Measurements from ENCODE around the gene OR6N2.

Gene OR6N2

DNA sequence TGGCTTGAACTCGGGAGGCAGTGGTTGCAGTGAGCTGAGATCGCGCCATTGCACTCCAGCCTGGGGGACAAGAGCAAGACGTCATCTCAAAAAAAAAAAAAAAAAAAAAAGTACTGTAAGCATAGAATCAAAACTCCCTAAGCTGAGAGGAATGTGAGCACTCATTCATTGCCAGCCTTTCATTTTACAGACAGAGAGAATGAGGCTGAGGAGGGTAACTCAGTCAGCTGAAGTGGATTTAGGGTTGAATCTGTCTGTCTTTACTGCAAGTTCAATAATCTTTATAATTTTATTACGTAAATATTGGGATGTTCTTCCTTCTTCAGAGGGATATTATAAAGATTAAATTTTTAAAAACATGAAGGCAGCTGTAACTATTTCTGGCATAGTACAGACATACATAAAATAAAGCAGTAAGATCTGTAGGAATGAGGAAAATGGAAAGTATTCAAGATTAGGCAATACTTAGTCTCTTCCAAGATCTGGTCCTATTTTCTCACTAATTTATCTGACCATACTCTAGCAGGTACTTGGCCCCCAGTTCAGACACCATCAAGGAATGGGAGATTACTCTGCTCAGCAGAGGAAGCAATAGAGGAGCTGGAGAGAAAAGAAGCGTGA, 26.0 kb upstream of the OR6N2 start:
- Histone ChIP-seq H3K27ac (ENCODE audit: low read length) (no peak overlapping the region), H3K4me3 (ENCODE audit: low read length) (no peak overlapping the region), H3K4me1 (ENCODE audit: insufficient read depth, low read length) (no peaks in the 10 kb centered on the region), H3K9ac (ENCODE audit: low read depth, low read length) (no peak overlapping the region), H3K27me3 (ENCODE audit: insufficient read depth, low read length) (no peaks in the 10 kb centered on the region), H3K9me3 (ENCODE audit: insufficient read depth, low read depth, low read length) (no peaks in the 10 kb centered on the region), H3K36me3 (ENCODE audit: insufficient read depth, low read depth, low read length) (no peaks in the 10 kb centered on the region)

- no peak overlapping the region for H3K27ac ChIP-seq (ENCODE audit: low read length)
- no peaks in the 10 kb centered on the region for H3K36me3 ChIP-seq (ENCODE audit: insufficient read depth, low read depth, low read length)
- no peak overlapping the region for H3K4me3 ChIP-seq (ENCODE audit: low read length)
- no peaks in the 10 kb centered on the region for H3K4me1 ChIP-seq (ENCODE audit: insufficient read depth, low read length)
- no peaks in the 10 kb centered on the region for H3K27me3 ChIP-seq (ENCODE audit: insufficient read depth, low read length)
- H3K9me3 ChIP-seq (ENCODE audit: insufficient read depth, low read depth, low read length), result no peaks in the 10 kb centered on the region
- H3K9ac ChIP-seq (ENCODE audit: low read depth, low read length), result no peak overlapping the region
Observed at GRCh38 chr1:158803678-158804077, 22.7 kb upstream of the OR6N2 start.

- Histone ChIP-seq H3K27me3 (ENCODE audit: insufficient read depth, low read length) (no peaks in the 10 kb centered on the region), H3K4me3 (ENCODE audit: low read length) (no peak overlapping the region), H3K9ac (ENCODE audit: low read depth, low read length) (no peak overlapping the region), H3K36me3 (ENCODE audit: insufficient read depth, low read depth, low read length) (no peaks in the 10 kb centered on the region), H3K9me3 (ENCODE audit: insufficient read depth, low read depth, low read length) (no peaks in the 10 kb centered on the region), H3K27ac (ENCODE audit: low read length) (no peak overlapping the region), H3K4me1 (ENCODE audit: insufficient read depth, low read length) (no peaks in the 10 kb centered on the region; the same call in 1 of the 2 replicates)
Observed at GRCh38 chr1:158801396-158801795, 20.4 kb upstream of the OR6N2 start.

- Histone ChIP-seq H3K36me3 (ENCODE audit: insufficient read depth, low read depth, low read length) (no peaks in the 10 kb centered on the region), H3K4me3 (ENCODE audit: low read length) (no peak overlapping the region), H3K9me3 (ENCODE audit: insufficient read depth, low read depth, low read length) (no peaks in the 10 kb centered on the region), H3K4me1 (ENCODE audit: insufficient read depth, low read length) (no peaks in the 10 kb centered on the region; the same call in 1 of the 2 replicates), H3K9ac (ENCODE audit: low read depth, low read length) (no peak overlapping the region), H3K27me3 (ENCODE audit: insufficient read depth, low read length) (no peaks in the 10 kb centered on the region), H3K27ac (ENCODE audit: low read length) (no peak overlapping the region)
Observed at GRCh38 chr1:158800526-158800925, 19.5 kb upstream of the OR6N2 start.

GRCh38 chr1:158799689-158800088, 18.7 kb upstream of the OR6N2 start:
- Histone ChIP-seq H3K36me3 (ENCODE audit: insufficient read depth, low read depth, low read length) (no peaks in the 10 kb centered on the region), H3K9me3 (ENCODE audit: insufficient read depth, low read depth, low read length) (no peaks in the 10 kb centered on the region), H3K27me3 (ENCODE audit: insufficient read depth, low read length) (no peaks in the 10 kb centered on the region), H3K4me3 (ENCODE audit: low read length) (no peak overlapping the region), H3K9ac (ENCODE audit: low read depth, low read length) (no peak overlapping the region), H3K4me1 (ENCODE audit: insufficient read depth, low read length) (no peaks in the 10 kb centered on the region; the same call in 1 of the 2 replicates), H3K27ac (ENCODE audit: low read length) (no peak overlapping the region)

GRCh38 chr1:158798531-158798930, 17.5 kb upstream of the OR6N2 start:
- Histone ChIP-seq H3K27ac (ENCODE audit: low read length) (no peak overlapping the region), H3K9ac (ENCODE audit: low read depth, low read length) (no peak overlapping the region), H3K4me3 (ENCODE audit: low read length) (no peak overlapping the region), H3K36me3 (ENCODE audit: insufficient read depth, low read depth, low read length) (no peaks in the 10 kb centered on the region), H3K9me3 (ENCODE audit: insufficient read depth, low read depth, low read length) (no peaks in the 10 kb centered on the region), H3K4me1 (ENCODE audit: insufficient read depth, low read length) (no peaks in the 10 kb centered on the region; the same call in 1 of the 2 replicates), H3K27me3 (ENCODE audit: insufficient read depth, low read length) (no peaks in the 10 kb centered on the region)

DNA sequence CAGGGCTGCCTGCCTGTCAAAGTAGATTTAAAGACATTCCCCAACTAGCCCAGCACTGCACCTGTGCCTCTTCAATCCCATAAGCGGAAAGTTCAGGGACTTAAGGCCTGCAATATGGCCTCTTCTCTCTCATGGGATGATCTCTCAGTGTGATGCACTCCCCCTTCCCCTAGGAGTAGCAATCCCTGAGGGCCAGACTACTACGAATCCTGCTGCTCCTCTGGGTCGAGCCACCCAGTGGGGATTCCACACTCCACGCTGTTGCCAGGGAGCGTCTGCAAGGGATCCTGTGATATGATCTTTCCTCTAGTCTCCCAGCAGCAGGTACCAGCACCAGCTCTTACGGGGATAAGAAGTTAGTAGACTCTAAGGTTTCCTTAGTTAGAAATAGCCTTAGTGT, 13.2 kb upstream of the OR6N2 start:
- H3K4me1 ChIP-seq (ENCODE audit: insufficient read depth, low read length), result no peaks in the 10 kb centered on the region; the same call in 1 of the 2 replicates
- no peak overlapping the region for H3K27ac ChIP-seq (ENCODE audit: low read length)
- H3K36me3 ChIP-seq (ENCODE audit: insufficient read depth, low read depth, low read length), result no peaks in the 10 kb centered on the region
- no peak overlapping the region for H3K9ac ChIP-seq (ENCODE audit: low read depth, low read length)
- no peak overlapping the region for H3K4me3 ChIP-seq (ENCODE audit: low read length)
- H3K27me3 ChIP-seq (ENCODE audit: insufficient read depth, low read length), result no peaks in the 10 kb centered on the region
- no peaks in the 10 kb centered on the region for H3K9me3 ChIP-seq (ENCODE audit: insufficient read depth, low read depth, low read length)

DNA sequence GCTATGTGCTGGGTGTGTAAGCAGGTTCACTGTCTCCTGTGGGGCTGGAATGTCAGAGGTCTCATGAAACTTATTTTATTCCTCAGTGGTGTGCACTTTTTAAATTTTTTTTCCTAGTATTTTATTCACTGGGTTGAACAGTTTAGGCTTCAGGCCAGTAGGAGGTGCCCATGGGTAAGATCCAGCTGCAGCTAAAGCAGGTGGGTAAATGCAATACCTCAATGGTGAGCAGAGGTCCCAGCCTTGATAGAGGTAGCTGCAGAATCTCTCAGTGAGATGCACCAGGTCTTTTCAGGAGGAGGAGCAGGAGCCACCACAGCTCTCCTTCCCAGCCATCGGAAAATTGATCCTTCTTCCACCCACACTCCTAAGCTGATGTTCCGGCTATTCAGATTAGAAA, 12.6 kb upstream of the OR6N2 start:
- H3K27ac ChIP-seq (ENCODE audit: low read length), result no peak overlapping the region
- H3K27me3 ChIP-seq (ENCODE audit: insufficient read depth, low read length), result no peaks in the 10 kb centered on the region
- no peak overlapping the region for H3K9ac ChIP-seq (ENCODE audit: low read depth, low read length)
- no peaks in the 10 kb centered on the region; the same call in 1 of the 2 replicates for H3K4me1 ChIP-seq (ENCODE audit: insufficient read depth, low read length)
- H3K9me3 ChIP-seq (ENCODE audit: insufficient read depth, low read depth, low read length), result no peaks in the 10 kb centered on the region
- no peaks in the 10 kb centered on the region for H3K36me3 ChIP-seq (ENCODE audit: insufficient read depth, low read depth, low read length)
- no peak overlapping the region for H3K4me3 ChIP-seq (ENCODE audit: low read length)

GRCh38 chr1:158771950-158772866, 8.8 kb downstream of the OR6N2 start, which contains the start of gene OR6N1:
TSS of gene OR6N1 (minus strand) at chr1:158772195. CDS start at chr1:158766682, 5,513 bp downstream.
- no peaks in the 10 kb centered on the region for H3K9me3 ChIP-seq (ENCODE audit: insufficient read depth, low read depth, low read length)
- no peaks in the 10 kb centered on the region for H3K27me3 ChIP-seq (ENCODE audit: insufficient read depth, low read length)
- no peak within 1 kb of the TSS for H3K27ac ChIP-seq (ENCODE audit: low read length)
- no peak within 1 kb of the TSS for H3K9ac ChIP-seq (ENCODE audit: low read depth, low read length)
- H3K4me3 ChIP-seq (ENCODE audit: low read length), result no peak within 1 kb of the TSS
- H3K4me1 ChIP-seq (ENCODE audit: insufficient read depth, low read length), result no peaks in the 10 kb centered on the region
- H3K36me3 ChIP-seq (ENCODE audit: insufficient read depth, low read depth, low read length), result no peaks in the 10 kb centered on the region

DNA sequence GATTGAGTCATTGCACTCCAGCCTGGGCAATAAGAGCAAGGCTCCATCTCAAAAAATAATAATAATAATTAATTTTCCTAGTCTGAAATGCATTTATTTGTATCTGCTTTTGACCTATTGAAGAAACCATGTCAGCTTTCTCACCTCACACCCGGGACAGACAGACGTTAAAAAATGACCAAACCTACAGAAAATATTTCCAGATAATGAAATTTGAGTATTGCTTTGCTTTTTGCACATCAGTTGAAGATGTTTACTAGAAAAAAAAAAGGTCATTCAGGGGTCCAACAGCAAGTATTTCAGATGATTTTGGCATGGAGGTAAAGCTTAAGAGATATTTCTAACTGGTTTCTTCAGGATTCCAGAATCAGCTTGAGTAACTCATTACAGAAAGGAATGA, 26.6 kb downstream of the OR6N2 start, which contains the start of gene OR6K6:
OR6K6 (plus strand) TSS at position 301 of the 400 bp plus-strand sequence. CDS start 168 bp downstream, outside the sequence.
- no peak within 1 kb of the TSS for H3K4me3 ChIP-seq (ENCODE audit: low read length)
- H3K36me3 ChIP-seq (ENCODE audit: insufficient read depth, low read depth, low read length), result no peaks in the 10 kb centered on the region
- no peak within 1 kb of the TSS for H3K27ac ChIP-seq (ENCODE audit: low read length)
- H3K4me1 ChIP-seq (ENCODE audit: insufficient read depth, low read length), result no peaks in the 10 kb centered on the region
- H3K9ac ChIP-seq (ENCODE audit: low read depth, low read length), result no peak within 1 kb of the TSS
- H3K27me3 ChIP-seq (ENCODE audit: insufficient read depth, low read length), result no peaks in the 10 kb centered on the region
- no peaks in the 10 kb centered on the region for H3K9me3 ChIP-seq (ENCODE audit: insufficient read depth, low read depth, low read length)

DNA sequence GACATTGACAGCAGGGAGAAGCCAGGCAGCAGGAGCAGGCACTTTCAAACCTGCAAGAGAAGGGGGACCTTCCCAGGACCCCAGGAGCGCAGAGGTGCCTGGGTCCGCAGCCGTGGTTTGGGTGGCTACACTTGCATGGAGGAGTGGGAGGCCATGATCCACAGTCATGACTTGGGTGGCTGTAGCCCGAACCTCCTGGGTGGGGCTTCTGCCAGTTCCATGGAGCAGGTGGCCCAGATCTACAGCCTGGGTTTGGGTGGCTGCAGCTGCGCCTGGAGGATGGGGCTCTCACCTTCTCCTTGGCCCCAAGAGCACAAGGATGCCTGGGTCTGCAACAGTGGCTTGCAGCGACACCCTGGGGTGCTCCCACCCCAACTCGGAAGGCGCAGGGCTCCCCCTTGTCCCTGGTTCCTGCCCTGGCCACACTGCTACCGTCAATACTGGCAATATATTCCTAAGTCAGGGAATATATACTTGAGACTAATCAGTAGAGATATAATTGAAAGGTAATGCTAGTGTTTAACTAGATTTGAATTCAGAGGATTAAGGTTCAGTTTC, 28.8 kb downstream of the OR6N2 start:
- H3K27ac ChIP-seq (ENCODE audit: low read length), result no peak overlapping the region

More for the DNA sequence above, 28.8 kb downstream of the OR6N2 start:
- no peaks in the 10 kb centered on the region for H3K9me3 ChIP-seq (ENCODE audit: insufficient read depth, low read depth, low read length)
- H3K36me3 ChIP-seq (ENCODE audit: insufficient read depth, low read depth, low read length), result no peaks in the 10 kb centered on the region
- no peaks in the 10 kb centered on the region for H3K27me3 ChIP-seq (ENCODE audit: insufficient read depth, low read length)
- no peaks in the 10 kb centered on the region for H3K4me1 ChIP-seq (ENCODE audit: insufficient read depth, low read length)
- H3K4me3 ChIP-seq (ENCODE audit: low read length), result no peak overlapping the region
- no peak overlapping the region for H3K9ac ChIP-seq (ENCODE audit: low read depth, low read length)
